Measurements from ENCODE around the gene NFE2L2. TPM values are rescaled to one million over a fixed set of nuclear protein-coding genes. Genes with fewer than 3 reads are reported as not detected.
A peak's percentile ranks its signal among the peaks of the same experiment; 100 is the strongest.
"Not testable (repeated sequence)": the region's sequence is repeated elsewhere in the genome, so short reads cannot be mapped to it uniquely, and the experiment has no call there.

NFE2L2 gene
- total RNA-seq, 4 donors from 2014 or later = 33.0 to 93.3 (median 59.1) TPM

- Histone ChIP-seq H3K27ac (peak overlapping the region; percentile 82 to 87 (median 82)), H3K27me3 (no peaks in the 10 kb centered on the region), H3K4me3 (peak overlapping the region in 1 of 4 donors; percentile 6), H3K4me1 (peaks cover 94 to 100% of the 10 kb centered on the region in 2 donors), H3K9me3 (no peaks in the 10 kb centered on the region), H3K36me3 (no peaks in the 10 kb centered on the region)
- intact Hi-C loops (cut with DNase I; ENCODE audit: low total_unique reads) (no loop called here), in situ Hi-C loops (cut with MboI; ENCODE audit: low sequenced_read_pairs in 4 of 4) (no loop called here)
- no peak for TF ChIP-seq POLR2A (IDR thresholded peaks at IDR 0.05)
- TF ChIP-seq, protein P1, sequence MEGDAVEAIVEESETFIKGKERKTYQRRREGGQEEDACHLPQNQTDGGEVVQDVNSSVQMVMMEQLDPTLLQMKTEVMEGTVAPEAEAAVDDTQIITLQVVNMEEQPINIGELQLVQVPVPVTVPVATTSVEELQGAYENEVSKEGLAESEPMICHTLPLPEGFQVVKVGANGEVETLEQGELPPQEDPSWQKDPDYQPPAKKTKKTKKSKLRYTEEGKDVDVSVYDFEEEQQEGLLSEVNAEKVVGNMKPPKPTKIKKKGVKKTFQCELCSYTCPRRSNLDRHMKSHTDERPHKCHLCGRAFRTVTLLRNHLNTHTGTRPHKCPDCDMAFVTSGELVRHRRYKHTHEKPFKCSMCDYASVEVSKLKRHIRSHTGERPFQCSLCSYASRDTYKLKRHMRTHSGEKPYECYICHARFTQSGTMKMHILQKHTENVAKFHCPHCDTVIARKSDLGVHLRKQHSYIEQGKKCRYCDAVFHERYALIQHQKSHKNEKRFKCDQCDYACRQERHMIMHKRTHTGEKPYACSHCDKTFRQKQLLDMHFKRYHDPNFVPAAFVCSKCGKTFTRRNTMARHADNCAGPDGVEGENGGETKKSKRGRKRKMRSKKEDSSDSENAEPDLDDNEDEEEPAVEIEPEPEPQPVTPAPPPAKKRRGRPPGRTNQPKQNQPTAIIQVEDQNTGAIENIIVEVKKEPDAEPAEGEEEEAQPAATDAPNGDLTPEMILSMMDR (IDR thresholded peaks at IDR 0.05 in 4 of 5, conservative IDR thresholded peaks at IDR 0.05 in 1 of 5) = no peak
- ATAC-seq (no peak), DNase-seq (no peak)
Observed at GRCh38 chr2:177250461-177250860, 14.1 kb downstream of the NFE2L2 start.

DNA sequence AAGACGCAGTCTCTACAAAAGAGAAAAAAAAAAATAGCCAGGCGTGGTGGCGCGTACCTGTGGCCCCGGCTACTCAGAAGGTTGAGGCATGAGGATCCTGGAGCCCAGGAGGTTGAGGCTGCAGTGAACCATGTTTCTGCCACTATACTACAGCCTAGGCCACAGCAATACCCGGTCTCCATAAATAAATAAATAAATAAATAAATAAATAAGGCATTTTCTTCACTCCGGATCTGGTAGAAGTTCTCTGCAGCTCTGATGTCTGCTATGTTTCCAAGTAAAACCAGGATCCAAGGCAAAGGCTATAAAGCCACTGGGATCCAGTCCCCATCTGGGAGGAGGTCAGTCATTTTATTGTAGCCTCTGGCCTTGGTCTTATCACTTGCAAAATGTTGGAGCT lies 15.5 kb downstream of the NFE2L2 start:
- no peaks in the 10 kb centered on the region for H3K27me3 ChIP-seq
- intact Hi-C loops (cut with DNase I; ENCODE audit: low total_unique reads) (no loop called here), in situ Hi-C loops (cut with MboI; ENCODE audit: low sequenced_read_pairs in 4 of 4) (no loop called here)
- H3K9me3 ChIP-seq = no peaks in the 10 kb centered on the region
- H3K36me3 ChIP-seq = no peaks in the 10 kb centered on the region
- H3K4me1 ChIP-seq = peaks cover 93% of the 10 kb centered on the region in 2 donors
- DNase-seq (no peak), ATAC-seq (no peak)
- H3K27ac ChIP-seq = peak overlapping the region; percentile 82 to 91 (median 85)
- H3K4me3 ChIP-seq = no peak overlapping the region
- TF ChIP-seq, protein P1 (IDR thresholded peaks at IDR 0.05 in 4 of 5, conservative IDR thresholded peaks at IDR 0.05 in 1 of 5) = no peak
- no peak for TF ChIP-seq POLR2A (IDR thresholded peaks at IDR 0.05)

- Histone ChIP-seq H3K36me3 (no peaks in the 10 kb centered on the region), H3K9me3 (no peaks in the 10 kb centered on the region), H3K4me1 (peaks cover 90 to 93% of the 10 kb centered on the region in 2 donors), H3K27ac (peak overlapping the region; percentile 82 to 91 (median 85)), H3K4me3 (no peak overlapping the region), H3K27me3 (no peaks in the 10 kb centered on the region)
- in situ Hi-C loops (cut with MboI; ENCODE audit: low sequenced_read_pairs in 4 of 4) = no loop called here
- ATAC-seq (no peak), DNase-seq (no peak)
- TF ChIP-seq, protein P1 (IDR thresholded peaks at IDR 0.05 in 4 of 5, conservative IDR thresholded peaks at IDR 0.05 in 1 of 5) = no peak
- TF ChIP-seq POLR2A (IDR thresholded peaks at IDR 0.05) = no peak
- intact Hi-C loops (cut with DNase I; ENCODE audit: low total_unique reads) = no loop called here
Observed at GRCh38 chr2:177247693-177248262, 16.7 kb downstream of the NFE2L2 start.

DNA sequence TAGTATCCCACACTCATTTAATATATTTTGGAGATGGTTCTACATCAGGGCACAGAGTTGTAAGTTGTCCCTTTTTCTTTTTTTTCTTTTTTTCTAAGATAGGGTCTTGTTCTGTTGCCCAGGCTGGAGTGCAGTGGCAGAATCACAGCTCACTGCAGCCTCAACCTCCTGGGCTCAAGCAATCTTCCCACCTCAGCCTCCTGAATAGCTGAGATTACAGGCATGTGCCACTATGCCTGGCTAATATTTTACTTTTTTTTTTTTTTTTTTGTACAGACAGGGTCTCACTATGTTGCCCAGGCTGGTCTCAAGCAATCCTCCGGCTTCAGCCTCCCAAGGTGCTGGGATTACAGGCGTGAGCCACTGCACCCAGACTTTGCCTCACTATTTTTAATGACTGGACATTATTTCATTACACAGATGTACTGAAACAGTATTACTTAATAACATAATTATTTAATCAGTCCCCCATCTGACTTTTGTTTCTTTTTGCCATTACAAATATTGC lies 17.9 kb downstream of the NFE2L2 start:
- intact Hi-C loops (cut with DNase I; ENCODE audit: low total_unique reads); H3K9me3 ChIP-seq; ATAC-seq; in situ Hi-C loops (cut with MboI; ENCODE audit: low sequenced_read_pairs in 4 of 4); DNase-seq; H3K27me3 ChIP-seq; H3K36me3 ChIP-seq: not testable (repeated sequence)
- peak overlapping the region in 1 of 4 donors; percentile 6 for H3K4me3 ChIP-seq
- peaks cover 90 to 92% of the 10 kb centered on the region in 2 donors for H3K4me1 ChIP-seq
- peak overlapping the region; percentile 82 to 91 (median 85) for H3K27ac ChIP-seq

- ATAC-seq (no peak), DNase-seq (no peak)
- H3K4me1 ChIP-seq = peaks cover 90 to 92% of the 10 kb centered on the region in 2 donors
- H3K27ac ChIP-seq = peak overlapping the region; percentile 82 to 91 (median 85)
- intact Hi-C loops (cut with DNase I; ENCODE audit: low total_unique reads) (no loop called here), in situ Hi-C loops (cut with MboI; ENCODE audit: low sequenced_read_pairs in 4 of 4) (no loop called here)
- no peaks in the 10 kb centered on the region for H3K36me3 ChIP-seq
- no peak for TF ChIP-seq POLR2A (IDR thresholded peaks at IDR 0.05)
- TF ChIP-seq, protein P1 (IDR thresholded peaks at IDR 0.05 in 4 of 5, conservative IDR thresholded peaks at IDR 0.05 in 1 of 5) = no peak
- H3K27me3 ChIP-seq = no peaks in the 10 kb centered on the region
- H3K4me3 ChIP-seq = peak overlapping the region in 1 of 4 donors; percentile 6
- H3K9me3 ChIP-seq = no peaks in the 10 kb centered on the region
Observed at GRCh38 chr2:177246000-177246399, 18.5 kb downstream of the NFE2L2 start.

All from gastrocnemius medialis (tissue), 4 donors.